ENCODE data around the gene PLAC9. TPM values are rescaled to one million over a fixed set of nuclear protein-coding genes. Genes with fewer than 3 reads are reported as not detected.
"Not testable (repeated sequence)": the region's sequence is repeated elsewhere in the genome, so short reads cannot be mapped to it uniquely, and the experiment has no call there.

The PLAC9 gene
- total RNA-seq, 2 donors from 2014 or later, result 6.5 to 39.9 TPM

- WGBS, 2 donors, result 5% methylated on average over 7 to 12 of the region's 12 CpGs
- H3K27me3 ChIP-seq, result peaks cover 5 to 8% of the 10 kb centered on the region in 2 donors
- ATAC-seq (peak; percentile 19), DNase-seq (no peak)
- H3K4me3 ChIP-seq, result no peak overlapping the region
- H3K36me3 ChIP-seq (replicated peaks in 1 of 2; ENCODE audit: insufficient read depth in 1 of 2, low read depth in 2 of 2), result no peaks in the 10 kb centered on the region
- intact Hi-C loops (cut with DNase I), result loop anchor here (5.0 kb wide), 1 partner anchor 78 kb away; no protein-coding TSS in a partner anchor
- TF ChIP-seq CTCF (IDR thresholded peaks at IDR 0.05), result no peak
- no peak for TF ChIP-seq POLR2A (IDR thresholded peaks at IDR 0.05)
- no peaks in the 10 kb centered on the region for H3K9me3 ChIP-seq
- peaks cover 17% of the 10 kb centered on the region for H3K4me1 ChIP-seq
- H3K27ac ChIP-seq, result no peak overlapping the region
These were observed 12.2 kb downstream of the PLAC9 start for GRCh38 chr10:80144696-80145131.

- H3K4me1 ChIP-seq, result peaks cover 17% of the 10 kb centered on the region
- H3K27me3 ChIP-seq; DNase-seq; H3K36me3 ChIP-seq (replicated peaks in 1 of 2; ENCODE audit: insufficient read depth in 1 of 2, low read depth in 2 of 2); ATAC-seq; H3K4me3 ChIP-seq; H3K27ac ChIP-seq; intact Hi-C loops (cut with DNase I); H3K9me3 ChIP-seq: not testable (repeated sequence)
- 58 to 68% methylated on average over 10 to 11 of the region's 11 CpGs for WGBS, 2 donors
These were observed 13.1 kb downstream of the PLAC9 start for GRCh38 chr10:80145406-80146308.

GRCh38 chr10:80146918-80147317 is 14.4 kb downstream of the PLAC9 start:
- intact Hi-C loops (cut with DNase I), result no loop called here
- 75 to 81% methylated on average over 3 of the region's 3 CpGs for WGBS, 2 donors
- ATAC-seq (no peak), DNase-seq (no peak)
- no peaks in the 10 kb centered on the region for H3K9me3 ChIP-seq
- H3K36me3 ChIP-seq (replicated peaks in 1 of 2; ENCODE audit: insufficient read depth in 1 of 2, low read depth in 2 of 2), result peaks cover 0 to 9% of the 10 kb centered on the region in 2 donors
- no peak overlapping the region for H3K27ac ChIP-seq
- peaks cover 0 to 8% of the 10 kb centered on the region in 2 donors for H3K27me3 ChIP-seq
- H3K4me1 ChIP-seq, result peaks cover 17% of the 10 kb centered on the region
- H3K4me3 ChIP-seq, result no peak overlapping the region
- TF ChIP-seq POLR2A (IDR thresholded peaks at IDR 0.05), result no peak
- no peak for TF ChIP-seq CTCF (IDR thresholded peaks at IDR 0.05)

GRCh38 chr10:80148166-80148805 is 15.8 kb downstream of the PLAC9 start:
- Histone ChIP-seq H3K27ac (no peak overlapping the region), H3K36me3 (replicated peaks in 1 of 2; ENCODE audit: insufficient read depth in 1 of 2, low read depth in 2 of 2) (peaks cover 0 to 11% of the 10 kb centered on the region in 2 donors), H3K27me3 (no peaks in the 10 kb centered on the region), H3K4me3 (no peak overlapping the region), H3K4me1 (peaks cover 17% of the 10 kb centered on the region), H3K9me3 (no peaks in the 10 kb centered on the region)
- no peak for DNase-seq
- TF ChIP-seq POLR2A (IDR thresholded peaks at IDR 0.05), result no peak
- TF ChIP-seq CTCF (IDR thresholded peaks at IDR 0.05), result no peak
- WGBS, 2 donors, result 61 to 97% methylated on average over 2 to 5 of the region's 5 CpGs
- intact Hi-C loops (cut with DNase I), result no loop called here
- ATAC-seq, result no peak

GRCh38 chr10:80149123-80149522 is 16.6 kb downstream of the PLAC9 start:
- peaks cover 10% of the 10 kb centered on the region for H3K4me1 ChIP-seq
- WGBS, 2 donors, result 96 to 100% methylated on average over 2 of the region's 2 CpGs
- DNase-seq (no peak), ATAC-seq (no peak)
- no peak overlapping the region for H3K27ac ChIP-seq
- intact Hi-C loops (cut with DNase I), result no loop called here
- no peak overlapping the region for H3K4me3 ChIP-seq
- no peaks in the 10 kb centered on the region for H3K27me3 ChIP-seq
- H3K36me3 ChIP-seq (replicated peaks in 1 of 2; ENCODE audit: insufficient read depth in 1 of 2, low read depth in 2 of 2), result peaks cover 0 to 11% of the 10 kb centered on the region in 2 donors
- TF ChIP-seq POLR2A (IDR thresholded peaks at IDR 0.05) (no peak), CTCF (IDR thresholded peaks at IDR 0.05) (no peak)
- no peaks in the 10 kb centered on the region for H3K9me3 ChIP-seq

Measured in body of pancreas (tissue), 4 donors.